HepG2 (cell line): ENCODE measurements around the gene PPP2R2D. TPM values are rescaled to one million over a fixed set of nuclear protein-coding genes. Genes with fewer than 3 reads are reported as not detected.

Experiments used
- ATAC-seq: fragments of 200-7000 bp; cut with Tn5 transposase; 3 replicates; pipeline ENCODE4 v1.9.1; 2020; ENCODE audit warnings: mild to moderate bottlenecking, moderate library complexity
- BruUV-seq: library from RNA; stranded (reverse); fragments of 400-500 nt; replicated peaks from 2 replicates; lab custom pipeline; 2021; lab: Mats Ljungman, UMichigan
- CTCF ChIA-PET: fragments of 300-600 bp; formaldehyde crosslinking; extraction: SDS; loops from one replicate; lab custom pipeline; 2021; ENCODE audit warnings: low total read pairs, inconsistent platforms, low intra/inter-chr PET ratio; lab: Yijun Ruan, JAX
- POLR2A ChIA-PET: fragments of 350-600 bp; sonication (Branson Sonifier 250); formaldehyde crosslinking; loops from one replicate; lab custom pipeline; 2020; ENCODE audit warnings: antibody characterized with exemption, inconsistent platforms; lab: Yijun Ruan, JAX
- DNase-seq: peaks from one replicate; pipeline ENCODE4 v3.0.0-alpha.2; 2015; ENCODE audit warnings: low spot score
- FAIRE-seq: peaks from 3 replicates; lab custom pipeline; 2011; peaks lifted over from hg19 to GRCh38; lab: Jason Lieb, UNC
- H2AFZ ChIP-seq: one replicate; pipeline ENCODE4 v1.6.1; 2011; ENCODE audit warnings: low read length, inconsistent platforms
- H3K27ac ChIP-seq: fragments of 300-600 bp; 3 replicates; pipeline ENCODE4 v1.8.0; 2011; ENCODE audit warnings: mixed run types, mild to moderate bottlenecking, mixed read lengths, low read length, inconsistent platforms; ENCODE audit not compliant: insufficient read depth; ENCODE audit errors: extremely low read length
- H3K27me3 ChIP-seq, 2 experiments: fragments of 200-600 bp in 1 of 2; 2 replicates in 1 of 2; 3 replicates in 1 of 2; pipeline versions ENCODE4 v1.6.0 to v1.8.0; 2011; ENCODE audit warnings: low read length in 2 of 2, mild to moderate bottlenecking in 2 of 2, moderate library complexity in 2 of 2, inconsistent platforms in 1 of 2; ENCODE audit not compliant: insufficient read depth in 2 of 2, control insufficient read depth in 1 of 2
- H3K36me3 ChIP-seq, 2 experiments: fragments of 200-600 bp in 1 of 2; replicated peaks in 1 of 2; 2 replicates in 1 of 2; 3 replicates in 1 of 2; pipeline versions ENCODE4 v1.5.1 to v1.8.0; 2011; ENCODE audit warnings: low read length in 2 of 2, inconsistent platforms in 1 of 2; ENCODE audit not compliant: insufficient read depth in 2 of 2, control insufficient read depth in 1 of 2
- H3K4me1 ChIP-seq: 2 replicates; pipeline ENCODE4 v1.5.1; 2012; ENCODE audit warnings: low read length, inconsistent platforms; ENCODE audit not compliant: insufficient read depth
- H3K4me2 ChIP-seq: 2 replicates; pipeline ENCODE4 v1.6.0; 2011; ENCODE audit warnings: low read depth, low read length, inconsistent platforms
- H3K4me3 ChIP-seq, 3 experiments: fragments of 200-600 bp in 1 of 3; sonication (generic), shearing (Covaris generic) in 1 of 3; replicated peaks in 1 of 3; 2 replicates each; pipeline ENCODE4 v1.5.1; 2011 to 2016; ENCODE audit warnings: low read length in 3 of 3, inconsistent platforms in 2 of 3, low read depth in 2 of 3, mild to moderate bottlenecking in 2 of 3, control low read depth in 1 of 3, mixed read lengths in 1 of 3; ENCODE audit not compliant: insufficient read depth in 1 of 3
- H3K79me2 ChIP-seq: one replicate; pipeline ENCODE4 v1.6.1; 2011; ENCODE audit warnings: low read length, inconsistent platforms; ENCODE audit not compliant: insufficient read depth
- H3K9ac ChIP-seq: 2 replicates; pipeline ENCODE4 v1.6.0; 2011; ENCODE audit warnings: mild to moderate bottlenecking, low read depth, low read length, inconsistent platforms; ENCODE audit not compliant: insufficient read depth
- H3K9me3 ChIP-seq: 2 replicates; pipeline ENCODE4 v1.5.1; 2012; ENCODE audit warnings: mild to moderate bottlenecking, low read length
- H4K20me1 ChIP-seq: 2 replicates; pipeline ENCODE4 v1.6.0; 2011; ENCODE audit warnings: inconsistent platforms, mild to moderate bottlenecking, low read length, moderate library complexity; ENCODE audit not compliant: insufficient read depth
- FOXM1 ChIP-seq: sonication (generic); formaldehyde crosslinking; IDR thresholded peaks from 2 replicates; pipeline ENCODE4 v1.5.0; 2020; ENCODE audit warnings: missing genetic modification reagents
- GATAD2A ChIP-seq: IDR thresholded peaks from 2 replicates; pipeline ENCODE4 v1.6.1; 2016
- MED1 ChIP-seq: sonication (generic); formaldehyde crosslinking; IDR thresholded peaks from 2 replicates; pipeline ENCODE4 v1.4.0; 2020; ENCODE audit warnings: missing genetic modification reagents
- NFATC3 ChIP-seq: sonication (generic); formaldehyde crosslinking; IDR thresholded peaks from 2 replicates; pipeline ENCODE4 v1.5.1; 2020; ENCODE audit warnings: mild to moderate bottlenecking, missing genetic modification reagents
- NFYB ChIP-seq: sonication (generic); formaldehyde crosslinking; IDR thresholded peaks from 2 replicates; pipeline ENCODE4 v1.4.0; 2020; ENCODE audit warnings: missing genetic modification reagents
- NFYC ChIP-seq: IDR thresholded peaks from 2 replicates; pipeline ENCODE4 v1.6.1; 2016; ENCODE audit warnings: missing genetic modification reagents, missing compliant biosample characterization
- NONO ChIP-seq, 2 experiments: fragments of 450-650 bp in 1 of 2; sonication (generic) in 1 of 2; formaldehyde crosslinking in 1 of 2; IDR thresholded peaks in 1 of 2; conservative IDR thresholded peaks in 1 of 2; 2 replicates each; pipeline versions ENCODE4 v1.6.1 to v1.8.0; 2017 to 2022; ENCODE audit warnings: mild to moderate bottlenecking in 1 of 2, missing genetic modification reagents in 1 of 2, moderate library complexity in 1 of 2
- NR2F2 ChIP-seq: IDR thresholded peaks from 2 replicates; pipeline ENCODE4 v1.6.1; 2012; ENCODE audit warnings: low read depth, inconsistent platforms, borderline replicate concordance
- RFX5 ChIP-seq: IDR thresholded peaks from 2 replicates; pipeline ENCODE4 v1.6.1; 2011; ENCODE audit warnings: low read depth, low read length, improper control_type of control experiment
- SALL1 ChIP-seq: sonication (generic); formaldehyde crosslinking; IDR thresholded peaks from 2 replicates; pipeline ENCODE4 v1.8.0; 2022; ENCODE audit warnings: mild to moderate bottlenecking, missing genetic modification reagents
- TBX2 ChIP-seq: sonication (generic); formaldehyde crosslinking; IDR thresholded peaks from 2 replicates; pipeline ENCODE4 v1.5.0; 2020; ENCODE audit warnings: missing genetic modification reagents, mild to moderate bottlenecking, borderline replicate concordance
- ZBTB38 ChIP-seq: sonication (generic); formaldehyde crosslinking; IDR thresholded peaks from 2 replicates; pipeline ENCODE4 v1.5.1; 2020; ENCODE audit warnings: mild to moderate bottlenecking, missing genetic modification reagents
- ZFX ChIP-seq: sonication (generic); formaldehyde crosslinking; IDR thresholded peaks from 2 replicates; pipeline ENCODE4 v1.4.0; 2020; ENCODE audit warnings: mild to moderate bottlenecking, low read depth, missing genetic modification reagents, moderate library complexity
- ZNF557 ChIP-seq: sonication (generic); formaldehyde crosslinking; IDR thresholded peaks from 2 replicates; pipeline ENCODE4 v1.4.0; 2020; ENCODE audit warnings: missing genetic modification reagents
- ZNF652 ChIP-seq: IDR thresholded peaks from 2 replicates; pipeline ENCODE4 v1.6.1; 2016; ENCODE audit warnings: low read depth, borderline replicate concordance
- WGBS: methylation state at CpG from one replicate; pipeline ENCODE4 v1.1.6; 2017; ENCODE audit warnings: low lambda C conversion rate; 5-methylcytosine and 5-hydroxymethylcytosine counted together
- in situ Hi-C: cut with HindIII; loops from 2 replicates; pipeline ENCODE4 v1.10.0; 2017; ENCODE audit warnings: low pct_unique_long_range_greater_than_20kb; ENCODE audit not compliant: extremely low pct_ligation_motif_present
- intact Hi-C: fragments of 100-400 bp; cut with micrococcal nuclease; formaldehyde crosslinking; loops from one replicate; pipeline ENCODE4 v1.10.0; 2022; ENCODE audit not compliant: unreplicated experiment
- polyA plus RNA-seq, 8 experiments: library from polyadenylated mRNA; depleted of rRNA in 3 of 8; stranded (reverse) in 7 of 8; unstranded in 1 of 8; fragments of >200 nt; fragmentation: Illumina TruSeq in 4 of 8; extraction: Trizol in 4 of 8; gene quantifications; 2 replicates each; pipeline versions ENCODE4 v1.2.1 to v1.2.3, GENCODE V29; 2011 to 2016; ENCODE audit warnings: low read depth in 4 of 8, missing spikeins in 1 of 8, mixed read lengths in 1 of 8; ENCODE audit not compliant: insufficient read depth in 1 of 8
- total RNA-seq, 5 experiments: library from RNA; depleted of rRNA; stranded (reverse); fragments of >200 nt; fragmentation: Illumina TruSeq; extraction: Trizol; gene quantifications; 2 replicates each; pipeline ENCODE4 v1.2.3, GENCODE V29; 2016; ENCODE audit warnings: low read depth in 1 of 5
- TF ChIP-seq, protein P1 (sequence below): sonication (generic); formaldehyde crosslinking; IDR thresholded peaks from 2 replicates; pipeline ENCODE4 v1.5.0; 2020; ENCODE audit warnings: mild to moderate bottlenecking, missing genetic modification reagents, moderate library complexity
- TF ChIP-seq, protein P2 (sequence below): sonication (generic); formaldehyde crosslinking; IDR thresholded peaks from 2 replicates; pipeline ENCODE4 v1.4.0; 2020; ENCODE audit warnings: missing genetic modification reagents
- TF ChIP-seq, protein P3 (sequence below): IDR thresholded peaks from 2 replicates; pipeline ENCODE4 v1.6.1; 2016; ENCODE audit warnings: missing genetic modification reagents, missing compliant biosample characterization

The PPP2R2D gene
- total and polyA plus RNA-seq, 2 of the 13 experiments (the other 11 are each of a cell fraction or from before 2014, with no cell fraction given), result 32.7 to 33.2 TPM

DNA sequence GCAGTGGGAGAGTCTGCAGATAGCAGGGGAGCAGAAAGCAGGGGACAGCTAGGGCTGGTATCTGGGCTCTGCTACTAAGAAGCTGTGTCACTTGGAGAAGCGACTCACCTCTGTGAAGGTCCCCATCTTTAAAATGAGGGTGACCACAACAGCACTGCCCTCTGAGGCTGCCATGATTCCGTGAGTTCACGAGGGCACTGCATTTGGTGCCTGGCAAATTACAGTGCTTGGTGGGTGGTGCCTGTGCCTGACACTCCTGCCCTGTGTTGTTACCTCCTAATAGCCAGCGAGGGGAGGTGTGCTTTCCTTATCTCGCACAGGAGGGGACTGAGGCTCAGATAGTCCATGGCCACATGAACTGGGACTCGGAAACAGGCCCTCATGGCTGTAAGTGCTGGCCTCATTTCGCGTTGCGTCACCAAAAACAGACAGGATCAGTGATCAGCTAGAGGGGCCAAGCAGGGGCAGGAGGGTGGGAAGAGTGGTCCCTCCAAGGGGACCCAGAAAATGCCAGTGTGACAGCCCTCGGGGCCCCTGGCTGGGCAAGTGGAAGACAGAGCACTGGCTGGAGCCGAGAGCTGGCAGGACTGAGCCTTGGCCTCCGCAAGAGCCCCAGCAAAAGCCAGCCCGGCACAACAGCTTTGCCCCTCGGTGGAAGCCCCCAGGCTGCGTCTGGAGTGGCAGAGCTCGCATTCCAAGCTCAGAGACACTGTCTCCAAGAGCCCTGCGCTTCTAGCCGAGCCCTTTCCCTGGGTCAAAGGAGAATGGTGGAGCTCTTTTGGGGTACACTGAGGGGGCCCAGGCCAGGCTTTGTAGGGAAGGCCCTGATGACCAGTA is 98.3 kb downstream of the PPP2R2D start (continued):
- TF ChIP-seq NONO (IDR thresholded peaks at IDR 0.05), result no peak
- TF ChIP-seq NONO (CRISPR knock-in tag; conservative IDR thresholded peaks at IDR 0.05), result no peak
- no peak for TF ChIP-seq ZNF652 (CRISPR knock-in tag)
- no peak for TF ChIP-seq ZFX (CRISPR knock-in tag)
- no peak for TF ChIP-seq ZNF557 (CRISPR knock-in tag)
- TF ChIP-seq SALL1 (CRISPR knock-in tag), result peak; percentile 20; the same call in 1 of the 2 replicates
- no peak for TF ChIP-seq FOXM1 (CRISPR knock-in tag)
- no peak for TF ChIP-seq NFATC3 (CRISPR knock-in tag)

DNA sequence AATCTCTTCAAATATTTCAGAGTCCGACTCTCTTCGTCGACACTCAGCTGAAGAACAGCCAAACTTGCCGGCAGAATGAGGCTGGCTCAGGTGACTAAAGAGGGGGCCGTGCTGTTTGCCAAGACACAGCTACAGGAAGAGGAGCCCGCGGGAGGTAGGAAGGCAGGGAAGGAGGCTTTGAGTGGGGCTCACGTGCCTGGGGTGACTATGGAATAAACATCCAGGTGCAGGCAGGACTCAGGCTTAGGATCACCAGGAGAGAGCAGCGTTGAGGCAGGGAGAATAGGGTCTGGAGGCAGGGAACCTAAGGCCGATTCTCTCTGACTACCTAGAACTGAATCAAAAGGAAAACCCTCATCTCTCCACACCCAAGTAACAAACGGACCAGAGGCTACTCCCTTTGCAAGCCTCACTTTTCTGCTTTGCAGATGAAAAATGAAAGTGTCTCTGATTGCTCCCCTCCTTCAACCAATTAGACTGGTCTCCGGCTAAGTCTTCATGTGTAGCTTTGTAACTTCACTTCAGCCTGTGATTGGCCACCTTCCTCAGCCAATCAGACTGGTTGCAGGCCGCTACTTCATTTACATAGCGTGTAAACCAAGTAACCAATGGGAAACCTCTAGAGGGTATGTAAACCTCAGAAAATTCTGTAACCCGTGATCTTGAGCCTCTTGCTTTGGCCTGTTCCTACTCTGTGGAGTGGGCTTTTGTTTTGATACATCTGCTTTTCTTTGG is 100.6 kb downstream of the PPP2R2D start:
- FAIRE-seq (no peak), ATAC-seq (peak; percentile 16), DNase-seq (peak; percentile 29)
- Histone ChIP-seq H3K27ac (no peak overlapping the region), H2AFZ (peak overlapping the region; percentile 0), H3K9ac (no peak overlapping the region; the same call in 1 of the 2 replicates), H3K4me3 (peak overlapping the region in 1 of 3 experiments; percentile 24; a peak in 2 of 6 replicates), H3K9me3 (peaks cover 13% of the 10 kb centered on the region), H3K27me3 (no peaks in the 10 kb centered on the region), H3K36me3 (no peaks in the 10 kb centered on the region), H3K4me2 (peak overlapping the region; percentile 64), H3K4me1 (peaks cover 79% of the 10 kb centered on the region), H4K20me1 (no peaks in the 10 kb centered on the region), H3K79me2 (no peaks in the 10 kb centered on the region)
- ChIA-PET CTCF (no interaction called here), POLR2A (interaction anchor here (1.5 kb wide), 1 partner anchor 20 kb away, joined by 4 read pairs; the partner anchor contains the start of gene BNIP3)
- no TSS peak for BruUV-seq
- in situ Hi-C loops, result no loop called here
- intact Hi-C loops, result no loop called here
- 25% methylated on average over 15 of the region's 15 CpGs for WGBS
- TF ChIP-seq TBX2 (CRISPR knock-in tag), result peak; percentile 43; the same call in 1 of the 2 replicates
- peak; percentile 65 for TF ChIP-seq NFYC (CRISPR knock-in tag)
- TF ChIP-seq RFX5, result peak; percentile 65; the same call in 1 of the 2 replicates
- TF ChIP-seq NFYB, result peak; percentile 50; the same call in 1 of the 2 replicates
- TF ChIP-seq, protein P1, sequence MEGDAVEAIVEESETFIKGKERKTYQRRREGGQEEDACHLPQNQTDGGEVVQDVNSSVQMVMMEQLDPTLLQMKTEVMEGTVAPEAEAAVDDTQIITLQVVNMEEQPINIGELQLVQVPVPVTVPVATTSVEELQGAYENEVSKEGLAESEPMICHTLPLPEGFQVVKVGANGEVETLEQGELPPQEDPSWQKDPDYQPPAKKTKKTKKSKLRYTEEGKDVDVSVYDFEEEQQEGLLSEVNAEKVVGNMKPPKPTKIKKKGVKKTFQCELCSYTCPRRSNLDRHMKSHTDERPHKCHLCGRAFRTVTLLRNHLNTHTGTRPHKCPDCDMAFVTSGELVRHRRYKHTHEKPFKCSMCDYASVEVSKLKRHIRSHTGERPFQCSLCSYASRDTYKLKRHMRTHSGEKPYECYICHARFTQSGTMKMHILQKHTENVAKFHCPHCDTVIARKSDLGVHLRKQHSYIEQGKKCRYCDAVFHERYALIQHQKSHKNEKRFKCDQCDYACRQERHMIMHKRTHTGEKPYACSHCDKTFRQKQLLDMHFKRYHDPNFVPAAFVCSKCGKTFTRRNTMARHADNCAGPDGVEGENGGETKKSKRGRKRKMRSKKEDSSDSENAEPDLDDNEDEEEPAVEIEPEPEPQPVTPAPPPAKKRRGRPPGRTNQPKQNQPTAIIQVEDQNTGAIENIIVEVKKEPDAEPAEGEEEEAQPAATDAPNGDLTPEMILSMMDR (CRISPR knock-in tag), result peak; percentile 56
- no peak for TF ChIP-seq NR2F2
- TF ChIP-seq, protein P2, sequence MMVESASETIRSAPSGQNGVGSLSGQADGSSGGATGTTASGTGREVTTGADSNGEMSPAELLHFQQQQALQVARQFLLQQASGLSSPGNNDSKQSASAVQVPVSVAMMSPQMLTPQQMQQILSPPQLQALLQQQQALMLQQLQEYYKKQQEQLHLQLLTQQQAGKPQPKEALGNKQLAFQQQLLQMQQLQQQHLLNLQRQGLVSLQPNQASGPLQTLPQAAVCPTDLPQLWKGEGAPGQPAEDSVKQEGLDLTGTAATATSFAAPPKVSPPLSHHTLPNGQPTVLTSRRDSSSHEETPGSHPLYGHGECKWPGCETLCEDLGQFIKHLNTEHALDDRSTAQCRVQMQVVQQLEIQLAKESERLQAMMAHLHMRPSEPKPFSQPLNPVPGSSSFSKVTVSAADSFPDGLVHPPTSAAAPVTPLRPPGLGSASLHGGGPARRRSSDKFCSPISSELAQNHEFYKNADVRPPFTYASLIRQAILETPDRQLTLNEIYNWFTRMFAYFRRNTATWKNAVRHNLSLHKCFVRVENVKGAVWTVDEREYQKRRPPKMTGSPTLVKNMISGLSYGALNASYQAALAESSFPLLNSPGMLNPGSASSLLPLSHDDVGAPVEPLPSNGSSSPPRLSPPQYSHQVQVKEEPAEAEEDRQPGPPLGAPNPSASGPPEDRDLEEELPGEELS, result peak; percentile 32; the same call in 1 of the 2 replicates
- 0 out of 2 replicates have a peak, but pooled peaks have one; percentile 10 for TF ChIP-seq MED1 (CRISPR knock-in tag)
- TF ChIP-seq, protein P3, sequence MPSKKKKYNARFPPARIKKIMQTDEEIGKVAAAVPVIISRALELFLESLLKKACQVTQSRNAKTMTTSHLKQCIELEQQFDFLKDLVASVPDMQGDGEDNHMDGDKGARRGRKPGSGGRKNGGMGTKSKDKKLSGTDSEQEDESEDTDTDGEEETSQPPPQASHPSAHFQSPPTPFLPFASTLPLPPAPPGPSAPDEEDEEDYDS, result peak; percentile 83
- 0 out of 2 replicates have a peak, but pooled peaks have one; percentile 17 for TF ChIP-seq ZBTB38 (CRISPR knock-in tag)
- 0 out of 2 replicates have a peak, but pooled peaks have one; percentile 7 for TF ChIP-seq GATAD2A (CRISPR knock-in tag)
